HG02970 (cell line): Measurements from ENCODE around the gene DGKI.

Experiments
- ATAC-seq: cut with Tn5 transposase; IDR thresholded peaks from one replicate; pipeline ENCODE4 v1.9.1; 2021; ENCODE audit warnings: mild to moderate bottlenecking, moderate library complexity, moderate number of reproducible peaks; ENCODE audit not compliant: unreplicated experiment, low FRiP score

Gene DGKI

DNA sequence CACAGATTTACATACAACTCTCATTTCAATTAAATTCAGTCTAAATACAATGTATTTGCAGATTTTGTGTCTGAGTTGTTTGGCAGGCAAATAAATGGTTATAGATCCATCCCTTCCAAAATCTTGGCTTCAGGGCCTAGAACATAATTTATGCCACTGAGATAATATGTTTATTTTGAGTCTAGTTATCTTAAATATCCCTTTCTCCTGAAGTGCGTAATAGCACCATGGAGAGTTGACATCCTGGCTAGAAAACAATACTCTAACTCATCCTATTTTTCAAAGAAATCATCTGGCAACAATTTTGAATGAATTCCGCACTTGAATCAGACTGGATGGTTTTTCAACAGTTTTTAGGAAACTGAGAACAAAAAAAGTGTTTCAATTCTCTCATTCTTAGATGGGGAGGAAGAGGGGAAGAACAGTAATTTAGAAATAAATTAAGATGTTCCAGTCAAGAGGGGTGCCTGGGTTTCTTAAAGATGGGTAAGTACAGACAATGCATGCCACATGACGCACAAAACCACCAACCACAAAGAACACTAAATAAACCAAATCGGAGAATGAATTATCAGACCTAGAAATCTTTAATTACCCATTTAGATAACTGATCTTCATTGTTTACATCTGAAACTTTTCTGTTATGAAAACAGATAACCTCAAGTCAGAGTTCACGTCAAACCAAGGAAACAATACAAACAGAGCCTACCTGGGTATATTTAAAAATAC, 274.6 kb downstream of the DGKI start:
- no peak for ATAC-seq

DNA sequence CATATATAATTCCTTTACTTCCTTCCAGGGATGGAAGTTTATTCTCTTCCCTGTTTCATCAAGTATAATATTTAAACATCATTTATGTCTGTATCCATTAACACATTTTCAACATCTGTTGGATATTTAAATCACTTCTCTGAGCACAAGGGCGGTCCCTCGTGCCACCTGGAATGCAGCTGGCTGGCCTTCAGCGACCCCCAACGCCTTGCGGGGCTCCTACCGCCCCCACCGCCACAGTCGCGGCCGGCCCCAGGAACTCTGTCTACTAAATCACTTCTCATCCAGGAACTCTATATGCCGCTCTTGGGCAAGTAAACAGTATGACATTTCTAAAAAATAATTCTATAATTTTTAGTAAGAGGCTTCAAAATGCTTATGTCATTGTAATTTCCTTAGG, 282.1 kb downstream of the DGKI start:
- ATAC-seq: no peak

DNA sequence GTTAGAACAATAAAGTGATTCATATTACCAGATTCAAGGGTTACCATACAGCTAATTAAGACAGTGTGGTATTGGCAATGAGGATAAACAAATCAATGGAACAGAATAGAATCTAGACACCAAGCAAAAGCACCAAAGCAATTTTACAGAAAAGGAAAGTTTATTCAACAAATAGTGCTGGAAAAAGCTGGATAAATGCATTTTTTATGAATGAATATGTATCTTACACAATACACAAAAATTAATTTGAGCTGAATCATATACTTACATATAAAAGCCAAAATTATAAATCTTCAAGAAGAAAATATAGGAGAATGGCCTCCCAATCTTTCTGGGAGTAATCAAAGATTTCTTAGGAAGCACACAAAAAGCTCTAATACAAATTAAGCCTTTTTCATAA, 282.8 kb downstream of the DGKI start:
- ATAC-seq: no peak

DNA sequence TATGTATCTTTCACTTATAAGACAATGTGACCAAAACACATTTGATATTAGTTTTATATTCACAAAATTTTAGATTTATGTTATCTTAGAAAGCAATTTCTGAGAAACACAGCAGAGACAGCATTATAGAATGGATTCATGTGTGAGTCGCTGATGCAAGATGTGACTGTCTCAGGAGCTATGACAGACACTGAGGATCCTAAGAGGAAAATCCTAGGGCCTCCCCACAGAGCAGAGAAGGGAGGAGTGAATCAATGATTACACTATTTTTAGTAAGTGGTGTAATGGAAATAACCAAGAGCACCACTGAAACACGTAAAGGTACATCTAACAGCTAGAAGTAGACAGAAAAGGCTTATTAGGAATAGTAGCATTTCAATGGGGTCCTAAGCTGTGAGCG, 299.3 kb downstream of the DGKI start:
- ATAC-seq: no peak

DNA sequence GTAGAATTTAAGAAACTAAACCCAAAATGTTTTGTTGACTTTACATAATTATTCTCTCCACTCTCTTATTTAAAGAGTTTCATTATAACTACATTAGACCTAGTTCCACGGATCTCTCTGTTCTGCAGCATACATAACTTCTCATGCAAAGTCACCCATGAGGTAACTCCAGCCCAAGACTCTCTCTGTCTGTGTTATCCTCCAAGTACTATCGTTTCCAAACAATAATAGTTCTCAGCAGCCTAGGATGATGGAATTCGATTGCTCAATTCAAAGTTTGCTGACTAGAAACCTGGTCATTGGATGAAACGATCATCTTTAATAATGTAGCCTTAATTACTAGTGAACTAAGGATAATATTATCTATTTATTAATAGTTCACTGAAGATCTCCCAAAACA, 300.1 kb downstream of the DGKI start:
- ATAC-seq: no peak

DNA sequence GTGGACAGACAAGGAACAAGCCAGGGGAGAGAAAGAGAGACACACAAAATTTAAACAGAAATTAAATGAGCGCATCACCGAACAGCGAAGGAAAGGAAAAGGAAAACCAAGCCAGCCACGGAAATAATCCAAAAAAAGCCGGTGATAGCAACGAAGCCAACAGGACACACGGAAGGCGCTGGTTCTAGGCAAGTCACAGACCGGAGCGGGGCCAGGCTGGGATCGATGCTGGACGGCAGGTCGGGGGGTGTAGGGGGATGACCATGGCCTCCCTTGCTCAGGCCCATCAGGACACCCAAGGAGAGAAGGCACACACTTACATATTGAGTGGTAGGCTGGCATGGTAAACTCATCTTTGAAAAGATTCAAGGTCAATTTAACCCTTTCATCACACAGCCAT, 300.8 kb downstream of the DGKI start:
- no peak for ATAC-seq

DNA sequence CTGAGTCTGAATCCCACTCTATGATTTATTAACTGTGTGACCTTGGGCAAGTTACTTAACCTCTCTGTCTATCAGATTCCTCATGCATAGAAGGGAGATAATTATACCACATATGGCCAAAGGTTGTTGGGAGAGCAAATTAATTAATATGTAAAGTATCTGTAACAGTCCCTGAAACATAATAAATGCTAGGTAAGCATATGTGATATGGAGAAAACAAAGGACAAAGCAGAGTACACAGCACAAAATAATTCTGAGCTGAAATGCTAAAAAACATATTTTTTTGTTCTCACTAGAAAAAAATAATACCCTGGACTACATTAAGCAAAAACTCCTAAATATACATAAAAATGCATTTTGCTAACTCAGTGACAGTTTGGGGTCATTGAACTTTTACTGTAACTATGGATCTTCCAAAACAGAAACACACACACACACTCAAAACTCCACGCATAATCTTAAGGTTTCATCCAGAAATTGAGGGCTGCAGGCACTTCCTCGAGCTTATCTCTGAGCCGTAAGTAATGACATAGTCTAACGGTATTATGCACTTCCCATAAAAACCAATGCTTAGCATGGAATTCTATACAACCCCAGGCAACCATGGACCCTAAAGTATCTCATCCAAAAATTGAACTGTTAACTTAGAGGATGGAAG, 301.6 kb downstream of the DGKI start:
- ATAC-seq: no peak

DNA sequence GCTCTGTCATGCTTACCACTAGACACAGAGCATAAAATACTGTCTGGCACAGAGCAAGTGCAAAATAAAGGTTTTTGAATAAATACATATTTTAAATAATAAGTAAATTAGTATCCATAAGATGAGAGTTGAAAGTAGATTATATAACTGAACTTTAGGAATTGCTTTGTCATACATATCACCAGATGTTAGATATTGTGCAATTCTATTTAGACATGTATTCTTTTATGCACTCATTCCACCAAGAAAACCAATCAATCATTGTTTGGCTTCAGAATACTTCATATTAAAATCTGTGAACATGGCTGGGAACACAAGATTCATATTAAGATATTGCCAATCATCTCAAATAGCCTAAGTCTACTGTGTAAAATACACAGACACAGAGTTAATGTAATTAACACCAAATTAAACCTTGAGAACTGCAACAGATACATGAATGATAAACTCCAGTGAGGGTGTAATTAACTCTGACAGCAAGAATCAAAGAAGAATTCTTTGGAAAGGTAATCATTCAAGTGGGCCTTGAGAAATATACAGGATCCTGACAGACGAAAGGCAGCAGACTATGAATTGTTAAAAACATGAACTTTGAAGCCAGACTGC, 302.2 kb downstream of the DGKI start:
- no peak for ATAC-seq

DNA sequence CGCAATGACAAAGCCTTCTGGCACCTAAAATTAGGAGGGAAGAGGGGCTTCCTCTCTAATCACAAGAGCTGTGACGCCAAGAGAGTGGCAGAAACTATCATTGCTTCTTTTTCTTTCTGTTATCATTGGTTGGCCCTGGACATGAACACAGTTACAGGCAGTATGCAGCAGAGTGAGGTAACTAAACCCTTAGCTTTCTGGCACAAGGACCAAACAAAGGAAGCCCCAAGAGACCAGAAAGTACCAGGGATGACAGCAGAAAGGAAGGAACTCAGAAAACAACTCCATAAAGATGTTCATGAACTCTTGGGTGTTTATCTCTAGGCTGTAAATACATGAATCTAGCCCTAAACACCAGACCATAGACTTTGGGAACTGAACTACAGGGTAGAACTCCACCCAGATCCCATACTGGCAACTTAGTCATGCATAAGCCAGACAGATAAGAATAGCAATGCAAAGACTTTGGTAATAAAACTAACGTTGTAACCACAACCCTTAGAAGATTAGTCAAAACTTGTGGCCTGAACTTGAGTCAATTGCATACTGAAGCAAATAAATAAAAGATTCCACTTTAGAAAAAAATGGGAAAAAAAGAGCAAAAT, 307.6 kb downstream of the DGKI start:
- ATAC-seq: no peak

DNA sequence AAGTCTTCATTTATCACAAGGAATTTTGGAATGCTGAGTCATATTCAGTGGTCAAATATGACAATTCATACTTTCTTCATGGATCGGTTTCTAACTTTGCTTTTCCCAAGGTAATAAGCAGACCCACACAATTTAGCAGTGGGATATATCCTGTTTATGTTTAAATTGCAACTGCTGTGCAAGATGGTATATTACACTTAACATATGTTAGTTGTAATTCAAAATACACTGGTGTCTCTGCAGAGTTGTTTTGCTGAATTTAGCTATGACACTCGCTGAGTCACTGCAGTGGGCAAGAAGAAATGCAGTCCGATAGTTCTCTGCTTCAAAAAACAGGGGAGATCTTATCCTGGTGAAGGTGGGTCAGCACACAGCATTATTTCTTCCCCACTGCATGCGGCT, 308.4 kb downstream of the DGKI start:
- no peak for ATAC-seq

DNA sequence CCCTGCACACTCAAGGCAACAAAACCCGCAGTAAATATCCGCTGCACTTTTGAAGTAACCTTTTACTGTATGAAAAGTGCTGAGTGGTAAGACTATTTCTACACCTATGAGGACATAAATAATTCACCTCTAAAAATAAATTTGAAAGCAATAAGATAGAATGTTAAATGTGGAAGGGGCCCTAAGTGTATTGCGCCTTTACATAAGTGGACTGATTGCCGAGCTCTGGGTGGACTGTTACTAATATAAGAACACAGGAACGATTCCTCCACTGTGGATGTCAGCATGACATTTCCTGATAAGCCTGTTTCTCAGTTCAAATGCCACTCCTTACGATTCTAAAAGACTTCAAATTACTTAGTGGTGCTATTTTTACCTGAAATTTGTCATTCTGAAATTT, 311.2 kb downstream of the DGKI start:
- no peak for ATAC-seq

DNA sequence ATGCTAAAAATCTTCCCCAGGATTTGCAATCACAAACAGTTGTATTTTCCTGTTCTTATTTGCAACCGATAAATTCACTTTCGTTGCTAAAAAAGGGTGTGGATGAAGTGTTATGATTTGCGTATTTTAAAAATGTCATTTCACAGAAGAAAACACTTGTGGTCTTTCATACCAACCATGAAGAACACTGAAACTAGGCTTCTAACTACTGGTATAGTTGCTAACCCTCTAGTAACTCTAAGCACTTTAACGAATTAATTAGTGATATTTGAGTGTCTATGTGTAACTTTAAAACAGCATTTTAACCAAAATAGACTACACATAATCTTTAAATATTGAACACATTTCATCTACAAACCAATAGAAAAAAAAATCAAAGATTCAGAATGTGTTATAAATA, 315.1 kb downstream of the DGKI start:
- no peak for ATAC-seq

DNA sequence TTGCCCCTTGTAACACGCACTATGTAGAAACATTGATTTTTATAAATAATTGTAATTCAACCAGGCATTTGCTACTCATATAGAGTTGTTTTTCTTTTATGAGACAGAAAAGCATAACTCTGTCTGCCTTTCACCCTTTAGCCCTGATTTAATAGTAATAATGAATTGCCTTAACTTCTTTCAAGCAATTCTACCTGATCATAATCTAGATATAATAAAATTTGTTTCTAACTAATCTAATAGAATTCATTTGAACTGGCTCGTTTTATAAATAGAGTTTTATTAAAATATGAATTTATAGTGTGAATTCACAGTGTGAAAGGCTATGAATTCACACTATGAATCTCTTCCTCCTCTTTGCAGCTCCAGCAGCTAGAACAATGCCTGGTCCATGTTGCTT, 319.1 kb downstream of the DGKI start:
- no peak for ATAC-seq

DNA sequence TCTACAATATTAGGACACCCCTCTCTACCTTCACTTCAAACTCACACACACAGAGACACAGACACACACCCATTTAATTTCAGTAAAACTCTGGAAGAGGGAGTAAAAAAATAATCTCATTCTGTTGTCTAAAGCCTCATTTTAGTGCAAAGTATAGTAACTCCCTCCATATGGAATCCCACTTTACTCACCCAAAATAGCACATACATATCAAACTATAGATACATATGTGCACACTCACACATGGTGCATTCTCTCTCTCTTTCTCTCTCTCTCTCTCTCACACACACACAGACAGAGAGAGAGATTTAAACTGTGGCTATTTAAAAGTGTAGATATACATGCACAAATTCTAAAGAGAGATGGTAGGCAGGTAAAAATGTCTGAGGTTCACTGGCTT, 323.6 kb downstream of the DGKI start:
- no peak for ATAC-seq

DNA sequence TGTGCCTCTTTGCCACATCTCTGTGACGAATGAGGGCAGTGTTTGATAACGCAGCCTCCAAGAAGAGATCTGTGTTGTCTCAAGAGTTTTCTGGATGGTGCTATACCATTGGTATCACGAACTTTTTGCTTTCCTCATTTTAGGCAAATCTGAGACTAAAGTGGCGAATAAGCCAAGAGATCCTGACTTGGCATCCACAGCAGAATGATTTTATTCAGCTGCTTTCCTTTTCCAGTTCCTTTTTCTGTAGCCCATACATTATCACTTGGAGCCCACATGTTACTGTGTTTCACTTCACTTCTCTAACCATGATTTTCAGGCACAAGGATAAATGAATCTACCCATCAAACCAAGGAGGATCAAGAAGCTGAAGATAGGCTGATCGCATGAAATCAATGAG, 325.3 kb downstream of the DGKI start:
- ATAC-seq: no peak

DNA sequence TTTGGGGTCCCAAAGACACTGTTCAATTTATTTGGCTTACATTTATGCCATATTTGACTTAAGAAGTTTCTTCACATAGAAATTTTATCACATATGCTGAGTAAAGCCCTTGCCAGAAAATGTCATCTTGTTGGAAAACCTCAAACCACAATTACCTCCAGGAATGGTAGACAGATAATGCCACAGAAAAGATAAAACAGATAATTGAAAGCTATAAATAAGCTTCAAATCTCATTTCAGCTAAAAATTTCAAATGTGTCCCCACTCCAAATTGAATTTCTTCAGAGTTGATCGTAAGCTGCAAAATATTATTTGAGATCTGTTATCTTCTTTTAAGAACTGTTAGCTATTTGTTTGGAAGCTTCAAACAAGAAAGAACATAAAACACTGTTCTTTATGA, 326.8 kb downstream of the DGKI start:
- ATAC-seq: no peak

DNA sequence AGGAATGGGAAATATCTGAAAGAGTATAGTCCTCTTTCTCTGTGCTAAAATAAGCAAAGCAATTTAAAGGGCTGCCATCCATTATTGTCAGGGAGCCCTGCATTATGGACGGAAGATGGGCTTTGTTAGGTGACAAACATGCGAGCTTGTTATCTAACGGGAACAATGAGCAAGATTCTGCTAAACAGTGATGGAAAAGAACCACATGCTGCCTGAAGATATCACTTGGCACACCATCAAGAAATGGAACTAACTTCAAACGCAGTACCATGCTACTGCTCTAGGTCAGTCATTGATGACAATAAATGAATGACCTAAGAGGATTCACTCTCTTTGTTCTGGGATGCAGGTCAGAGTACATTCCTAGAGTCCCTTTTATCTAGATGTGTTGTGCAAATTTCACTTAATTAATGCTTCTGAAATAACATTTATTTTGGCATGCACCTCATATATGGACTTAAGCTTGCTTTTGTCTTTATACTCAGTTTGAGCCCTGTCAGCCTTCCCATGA, 327.5 kb downstream of the DGKI start:
- ATAC-seq: no peak

DNA sequence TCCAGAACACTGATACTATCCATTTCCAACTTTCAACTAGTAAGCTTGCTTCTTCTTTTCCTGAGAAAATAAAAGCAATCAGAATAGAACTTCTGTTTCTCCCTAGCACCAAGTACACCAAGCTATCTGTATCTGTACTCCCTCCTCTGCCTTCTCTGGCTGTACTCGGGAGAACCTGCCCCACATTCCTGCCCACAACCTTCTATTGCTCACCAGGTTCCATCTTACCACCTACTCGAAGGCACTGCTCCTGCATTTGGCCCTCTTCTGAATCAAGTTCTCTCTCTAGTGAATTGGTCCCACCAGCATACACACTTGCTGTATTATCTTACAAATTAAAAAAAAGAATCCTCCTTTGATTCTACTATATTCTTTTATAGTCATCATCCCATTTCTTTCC, 333.7 kb downstream of the DGKI start:
- ATAC-seq: no peak

DNA sequence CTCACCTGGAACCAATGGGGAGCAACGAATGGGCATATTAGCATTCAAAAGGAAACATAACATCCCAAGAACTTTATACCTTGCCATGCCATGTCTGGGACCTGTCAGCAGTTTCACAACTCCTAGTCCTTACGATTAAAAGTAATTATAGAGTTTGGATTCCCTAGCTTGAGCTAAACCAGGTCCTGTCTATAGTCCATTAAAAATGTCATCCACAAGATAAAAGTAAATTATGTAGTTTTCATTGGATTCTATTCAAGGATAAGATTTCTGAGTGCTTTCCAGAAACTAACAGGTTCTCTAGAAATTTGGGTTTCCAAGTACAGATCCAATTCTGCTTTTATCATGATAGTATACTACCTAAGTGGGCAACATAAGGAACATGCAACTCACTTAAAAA, 339.7 kb downstream of the DGKI start:
- no peak for ATAC-seq

DNA sequence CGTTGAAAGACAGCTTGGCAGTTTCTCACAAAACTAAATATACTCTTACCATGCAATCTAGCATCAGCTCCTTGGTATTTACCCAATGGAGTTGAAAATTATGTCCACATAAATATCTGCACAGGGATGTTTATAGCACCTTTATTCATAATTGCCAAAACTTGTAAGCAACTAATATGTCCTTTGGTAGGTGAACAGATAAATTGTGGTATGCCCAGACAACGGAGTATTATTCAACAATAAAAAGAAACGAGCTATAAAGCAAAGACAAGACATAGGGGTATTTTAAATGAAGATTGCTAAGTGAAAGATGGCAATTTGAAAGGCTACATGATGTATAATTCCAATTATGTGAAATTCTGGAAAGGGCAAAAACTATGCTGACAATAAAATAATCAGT, 340.7 kb downstream of the DGKI start:
- ATAC-seq: no peak

DNA sequence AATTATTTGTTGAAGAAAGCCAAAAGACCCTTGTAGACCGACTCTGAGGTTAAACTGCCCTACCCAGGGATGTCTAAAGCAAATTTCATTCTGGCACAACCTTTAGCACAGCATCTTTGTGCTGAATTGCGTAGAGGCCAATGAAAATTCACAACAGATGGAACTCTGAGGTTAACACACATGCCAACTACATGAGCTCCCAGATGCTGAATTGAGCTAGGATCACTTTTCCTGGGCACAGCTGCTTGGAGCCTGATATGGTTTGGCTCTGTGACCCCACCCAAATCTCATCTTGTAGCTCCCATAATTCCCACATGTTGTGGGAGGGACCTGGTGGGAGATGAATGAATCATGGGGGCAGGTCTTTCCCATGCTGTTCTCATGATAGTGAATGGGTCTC, 345.2 kb downstream of the DGKI start:
- no peak for ATAC-seq
